GM18519 (cell line): ENCODE data around the gene RNF217.
"Not testable (repeated sequence)": the region's sequence is repeated elsewhere in the genome, so short reads cannot be mapped to it uniquely, and the experiment has no call there.

Source experiments
- ATAC-seq: cut with Tn5 transposase; IDR thresholded peaks from one replicate; pipeline ENCODE4 v1.9.1; 2021; ENCODE audit warnings: mild to moderate bottlenecking, moderate library complexity; ENCODE audit not compliant: unreplicated experiment, low FRiP score

The RNF217 gene

GRCh38 chr6:124962639-124963415, 590 bp downstream of the RNF217 start:
- ATAC-seq: no peak

- no peak for ATAC-seq
Measured at GRCh38 chr6:124963416-124963785, 1.2 kb downstream of the RNF217 start.

GRCh38 chr6:124963831-124964763, 1.9 kb downstream of the RNF217 start:
- ATAC-seq: no peak

- ATAC-seq: no peak
Measured at GRCh38 chr6:124964764-124965105, 2.5 kb downstream of the RNF217 start.

GRCh38 chr6:124965424-124965850, 3.2 kb downstream of the RNF217 start:
- ATAC-seq: not testable (repeated sequence)

GRCh38 chr6:124967444-124967843, 5.2 kb downstream of the RNF217 start:
- no peak for ATAC-seq

- no peak for ATAC-seq
Measured at GRCh38 chr6:124968401-124968800, 6.2 kb downstream of the RNF217 start.

- no peak for ATAC-seq
Measured at GRCh38 chr6:124970243-124970642, 8.0 kb downstream of the RNF217 start.

GRCh38 chr6:124970763-124971162, 8.5 kb downstream of the RNF217 start:
- ATAC-seq: no peak

- ATAC-seq: no peak
Measured at GRCh38 chr6:124973780-124974179, 11.5 kb downstream of the RNF217 start.

- ATAC-seq: no peak
Measured at GRCh38 chr6:124974771-124975377, 12.6 kb downstream of the RNF217 start.

GRCh38 chr6:124977067-124977908, 15.1 kb downstream of the RNF217 start:
- no peak for ATAC-seq

GRCh38 chr6:124978451-124979293, 16.4 kb downstream of the RNF217 start:
- ATAC-seq: no peak

GRCh38 chr6:124979294-124979678, 17.0 kb downstream of the RNF217 start:
- ATAC-seq: no peak

GRCh38 chr6:124982669-124983068, 20.4 kb downstream of the RNF217 start:
- ATAC-seq: no peak

- peak; percentile 47 for ATAC-seq
Measured at GRCh38 chr6:124983383-124984083, 21.3 kb downstream of the RNF217 start.

GRCh38 chr6:124984668-124985338, 22.6 kb downstream of the RNF217 start:
- ATAC-seq: no peak

- no peak for ATAC-seq
Measured at GRCh38 chr6:124986164-124986563, 23.9 kb downstream of the RNF217 start.
